ENCODE results near the gene SYCP3.

DNA sequence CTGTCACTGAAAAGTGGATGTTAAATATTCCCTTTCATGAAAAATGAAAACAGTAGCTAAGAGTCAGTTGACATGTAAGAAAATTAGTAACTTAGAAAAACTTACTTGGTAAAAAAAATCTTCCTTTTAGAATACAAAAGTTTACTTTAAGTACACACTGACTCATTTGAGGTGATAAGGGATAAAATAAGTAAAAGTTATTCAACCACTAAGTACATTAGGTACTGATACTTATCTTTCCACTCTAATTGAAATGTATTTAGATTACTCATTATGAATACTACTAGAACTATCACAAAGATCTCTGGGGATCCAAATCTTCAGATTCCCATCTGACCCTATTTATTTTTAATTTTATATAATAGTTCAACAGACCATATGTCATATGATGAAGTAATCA lies 12.2 kb downstream of the SYCP3 start:
- TF ChIP-seq EZH2 (IDR thresholded peaks at IDR 0.05; ENCODE audit: insufficient read depth, poor library complexity, severe bottlenecking), result no peak
- TF ChIP-seq EZH2phosphoT487 (IDR thresholded peaks at IDR 0.05; ENCODE audit: insufficient read depth, low read depth), result no peak

Data from GM23248 (cell line).